HG02885 (cell line): ENCODE results near the gene FBXO9.

Source experiments
- ATAC-seq: cut with Tn5 transposase; IDR thresholded peaks from one replicate; pipeline ENCODE4 v1.9.1; 2021; ENCODE audit warnings: mild to moderate bottlenecking; ENCODE audit not compliant: unreplicated experiment, poor library complexity

The FBXO9 gene

DNA sequence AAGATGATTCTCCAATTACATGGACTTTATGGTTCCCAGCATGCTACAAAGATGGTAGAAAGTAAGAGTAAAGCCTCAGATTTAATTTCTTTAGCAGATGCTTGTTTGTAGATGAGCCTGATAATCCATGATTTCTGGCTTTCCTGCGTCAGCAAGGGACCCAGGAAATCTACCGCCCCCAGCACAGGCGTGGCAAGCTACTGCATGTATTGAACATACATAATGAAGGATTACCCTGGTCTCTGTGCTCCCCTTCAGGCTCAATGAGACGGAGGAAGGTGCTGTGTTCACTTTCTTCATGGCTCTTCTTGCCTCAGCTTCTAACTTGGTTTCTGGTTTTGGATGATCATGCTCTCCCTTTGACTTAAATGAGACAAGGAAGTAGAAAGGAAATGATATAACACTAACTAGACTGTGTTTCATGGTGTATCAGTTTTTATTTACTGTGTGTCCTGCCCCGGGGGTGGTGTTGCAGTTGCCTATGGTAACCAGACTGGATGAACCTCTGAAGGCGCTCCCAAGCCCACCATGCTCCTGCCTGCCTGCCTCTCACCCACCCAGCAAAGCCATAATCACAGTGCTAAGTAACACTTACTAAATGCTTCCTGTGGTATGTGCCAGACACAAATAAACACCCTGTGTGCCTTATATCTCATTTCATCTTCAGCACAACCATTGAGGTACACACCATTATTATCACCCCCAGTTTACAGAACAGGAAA lies 65.5 kb downstream of the FBXO9 start:
- no peak for ATAC-seq

GRCh38 chr6:53133961-53134360 lies 68.8 kb downstream of the FBXO9 start:
- ATAC-seq: no peak

DNA sequence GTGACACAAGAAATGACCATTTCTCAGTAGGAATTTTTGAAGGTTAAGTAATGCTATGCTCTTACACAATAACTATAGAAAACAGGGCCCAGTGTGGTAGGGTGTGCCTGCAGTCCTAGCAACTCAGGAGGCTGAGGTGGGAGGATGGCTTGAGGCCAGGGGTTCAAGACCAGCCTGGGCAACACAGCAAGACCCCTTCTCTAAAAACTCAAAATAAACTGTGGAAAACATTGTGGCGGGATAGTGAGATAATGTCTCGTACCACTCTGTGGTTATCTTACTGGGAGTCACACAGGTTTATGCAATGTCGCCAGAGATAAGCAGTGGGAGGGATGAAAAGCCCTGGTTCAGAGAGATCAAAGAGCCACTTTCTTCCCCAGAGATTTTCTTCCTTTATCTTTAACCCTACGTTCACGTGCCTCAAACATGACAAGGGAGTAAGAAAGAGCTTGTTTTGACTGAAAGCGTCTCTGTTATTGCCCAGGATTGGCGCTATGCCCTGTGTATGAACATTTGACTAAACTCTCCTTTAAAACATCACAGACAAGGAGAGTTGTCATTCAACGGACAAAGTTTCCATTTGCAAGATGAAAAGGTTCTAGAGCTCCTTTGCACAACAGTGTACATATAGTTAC lies 69.5 kb downstream of the FBXO9 start:
- no peak for ATAC-seq

DNA sequence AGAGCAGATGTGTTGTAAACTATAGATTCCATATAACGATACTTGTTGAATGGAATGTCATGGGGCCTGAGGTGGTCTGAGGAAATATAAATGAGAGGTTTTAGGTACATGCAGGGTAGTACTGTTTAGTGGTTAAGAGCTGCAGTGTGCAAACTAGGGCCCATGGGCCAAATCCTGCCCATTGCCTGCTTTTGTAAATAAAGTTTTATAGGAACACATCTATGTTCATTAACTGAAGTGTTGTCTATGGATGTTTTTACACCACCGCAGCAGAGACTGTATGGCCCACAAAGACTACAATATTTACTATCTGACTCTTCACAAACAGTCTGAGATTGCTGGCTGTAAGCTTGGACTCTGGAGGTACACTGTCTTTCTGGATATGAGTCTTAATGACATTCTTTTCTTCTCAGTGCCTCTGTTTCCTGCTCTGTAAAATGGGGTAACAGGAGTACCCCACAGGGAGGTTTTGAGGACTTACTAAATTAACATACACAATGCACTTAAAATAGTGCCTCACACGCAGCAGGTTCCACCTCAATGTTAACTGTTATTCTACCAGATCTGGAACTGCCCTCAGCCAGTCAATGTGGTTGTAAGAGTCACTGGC lies 70.9 kb downstream of the FBXO9 start:
- ATAC-seq: no peak

DNA sequence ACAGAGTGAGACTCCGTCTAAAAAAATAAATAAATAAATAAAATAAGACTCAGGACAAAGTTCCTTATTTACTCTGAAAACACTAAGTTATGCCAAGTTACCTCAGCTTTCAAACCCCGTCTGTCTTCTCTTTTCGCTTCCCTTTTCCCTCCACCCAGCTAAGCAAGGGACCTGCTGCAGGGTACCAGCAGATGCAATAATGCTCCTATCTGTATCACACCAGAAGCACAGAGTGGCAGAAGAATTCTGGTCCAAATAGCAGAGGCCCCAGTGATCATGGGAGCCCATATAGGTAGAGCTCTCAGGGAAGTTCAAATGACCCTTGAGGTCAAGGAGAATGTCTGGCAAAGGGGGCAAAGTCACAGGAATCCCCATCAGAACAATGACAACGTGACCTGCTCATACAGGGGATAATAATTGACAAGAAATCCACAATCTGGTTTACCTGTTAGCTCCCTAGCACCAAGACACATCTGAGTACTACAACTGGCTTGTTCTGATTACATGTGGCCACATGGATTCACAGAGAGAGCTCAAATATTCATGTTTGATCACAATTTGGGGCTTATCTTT lies 74.7 kb downstream of the FBXO9 start:
- ATAC-seq: no peak

DNA sequence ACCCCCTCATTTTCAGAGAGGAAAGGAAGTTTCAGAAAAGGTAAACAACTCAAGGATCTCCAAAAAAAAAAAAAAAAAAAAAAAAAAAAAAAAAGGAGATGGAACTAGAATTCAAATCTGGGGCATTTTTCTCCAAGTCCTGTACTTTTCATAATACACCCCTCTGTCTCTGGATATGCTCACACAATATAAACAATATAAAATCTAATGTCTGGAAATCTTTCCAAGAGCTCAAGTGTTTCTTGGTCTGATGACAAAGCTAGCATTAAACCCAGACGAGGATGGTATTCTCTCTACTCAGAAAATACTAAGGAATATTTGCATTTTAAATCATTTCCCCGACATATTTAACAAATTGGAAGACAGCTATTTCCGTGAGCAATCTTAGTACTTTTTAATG lies 77.6 kb downstream of the FBXO9 start:
- ATAC-seq: no peak

- no peak for ATAC-seq
These were observed 78.5 kb downstream of the FBXO9 start for GRCh38 chr6:53143710-53144109.

GRCh38 chr6:53144802-53145201 lies 79.6 kb downstream of the FBXO9 start:
- ATAC-seq: no peak

GRCh38 chr6:53148684-53149083 lies 83.5 kb downstream of the FBXO9 start, which contains the start of gene GCM1:
Gene GCM1, minus strand, starts transcription at chr6:53148841. Its CDS starts 3,209 bp downstream, at chr6:53145632.
- no peak for ATAC-seq
